OCI-LY7 (cell line): Measurements from ENCODE around the gene CHAMP1. TPM values are rescaled to one million over a fixed set of nuclear protein-coding genes. Genes with fewer than 3 reads are reported as not detected.

Experiments
- BruUV-seq: library from RNA; stranded (reverse); fragments of 400-500 nt; replicated peaks from 2 replicates; lab custom pipeline; 2021; lab: Mats Ljungman, UMichigan
- CTCF ChIA-PET: fragments of 300-600 bp; sonication (Branson Sonifier 250); formaldehyde crosslinking; loops from one replicate; lab custom pipeline; 2022; ENCODE audit warnings: antibody characterized with exemption; ENCODE audit not compliant: unreplicated experiment; lab: Charles Lee
- POLR2A ChIA-PET: fragments of 300-600 bp; sonication (Branson Sonifier 250); formaldehyde crosslinking; loops from one replicate; lab custom pipeline; 2022; ENCODE audit warnings: antibody characterized with exemption; lab: Charles Lee
- DNase-seq: peaks from one replicate; pipeline ENCODE4 v3.0.0-alpha.2; 2015; ENCODE audit warnings: low spot score
- H2AFZ ChIP-seq: fragments of 200-600 bp; sonication (generic), shearing (Covaris generic); 2 replicates; pipeline ENCODE4 v1.6.1; 2014; ENCODE audit warnings: mild to moderate bottlenecking, antibody characterized with exemption, low read length, moderate library complexity
- H3K27ac ChIP-seq: fragments of 200-600 bp; sonication (generic); 2 replicates; pipeline ENCODE4 v1.5.1; 2014; ENCODE audit warnings: mixed run types, low read depth, mild to moderate bottlenecking, moderate library complexity, low read length, inconsistent platforms; ENCODE audit not compliant: poor library complexity, severe bottlenecking
- H3K36me3 ChIP-seq: fragments of 200-600 bp; sonication (generic); 2 replicates; pipeline ENCODE4 v1.6.1; 2014; ENCODE audit warnings: mild to moderate bottlenecking, antibody characterized with exemption, low read length, moderate library complexity, mixed read lengths; ENCODE audit not compliant: insufficient read depth
- H3K4me1 ChIP-seq: fragments of 200-600 bp; sonication (generic); 2 replicates; pipeline ENCODE4 v1.5.1; 2014; ENCODE audit warnings: mild to moderate bottlenecking, low read length; ENCODE audit not compliant: insufficient read depth, poor library complexity, severe bottlenecking
- H3K4me2 ChIP-seq: fragments of 200-600 bp; sonication (generic); 2 replicates; pipeline ENCODE4 v1.6.1; 2014; ENCODE audit warnings: mild to moderate bottlenecking, low read length
- H3K4me3 ChIP-seq: fragments of 200-600 bp; sonication (generic); 2 replicates; pipeline ENCODE4 v1.5.1; 2014; ENCODE audit warnings: mild to moderate bottlenecking, low read depth, low read length; ENCODE audit not compliant: poor library complexity, severe bottlenecking
- H3K79me2 ChIP-seq: fragments of 200-600 bp; sonication (generic); 2 replicates; pipeline ENCODE4 v1.6.1; 2016; ENCODE audit warnings: low read depth, mild to moderate bottlenecking, low read length, moderate library complexity, mixed read lengths; ENCODE audit not compliant: insufficient read depth
- H3K9me2 ChIP-seq: fragments of 200-600 bp; sonication (generic); 2 replicates; pipeline ENCODE4 v1.6.1; 2016; ENCODE audit warnings: mild to moderate bottlenecking, low read length, mixed read lengths; ENCODE audit not compliant: insufficient read depth
- H3K9me3 ChIP-seq: fragments of 200-600 bp; sonication (generic); 2 replicates; pipeline ENCODE4 v1.6.1; 2014; ENCODE audit warnings: mild to moderate bottlenecking, mixed run types, low read length, mixed read lengths
- H4K20me1 ChIP-seq: fragments of 200-600 bp; sonication (generic); 2 replicates; pipeline ENCODE4 v1.6.1; 2014; ENCODE audit warnings: mild to moderate bottlenecking, antibody characterized with exemption, low read length, moderate library complexity, mixed read lengths; ENCODE audit not compliant: insufficient read depth
- CTCF ChIP-seq: fragments of 200-600 bp; sonication (generic); conservative IDR thresholded peaks from 2 replicates; pipeline ENCODE4 v1.5.1; 2014; ENCODE audit warnings: mild to moderate bottlenecking, antibody characterized with exemption, low read length, moderate library complexity, mixed read lengths
- EZH2phosphoT487 ChIP-seq: fragments of 200-600 bp; sonication (generic); IDR thresholded peaks from 2 replicates; pipeline ENCODE4 v1.6.1; 2018; ENCODE audit warnings: low read depth, borderline replicate concordance, mild to moderate bottlenecking, mixed run types, antibody characterized with exemption, low read length, moderate library complexity, mixed read lengths
- intact Hi-C: fragments of 100-400 bp; cut with micrococcal nuclease; formaldehyde crosslinking; loops from one replicate; pipeline ENCODE4 v1.10.0; 2022; ENCODE audit not compliant: unreplicated experiment
- total RNA-seq, 2 experiments: library from RNA; depleted of rRNA in 1 of 2; stranded (reverse); fragments of >200 nt in 1 of 2; shearing (Covaris generic) in 1 of 2; gene quantifications; 2 replicates each; pipeline ENCODE4 v1.2.3, GENCODE V29; 2014 to 2022

CHAMP1 gene
- total RNA-seq, 2 experiments from 2014 or later = 13.6 to 37.9 TPM

- Histone ChIP-seq H3K9me2 (no peaks in the 10 kb centered on the region), H3K9me3 (no peaks in the 10 kb centered on the region), H3K36me3 (peaks cover 95% of the 10 kb centered on the region), H3K4me2 (no peak overlapping the region), H3K27ac (no peak overlapping the region), H3K79me2 (peaks cover 96% of the 10 kb centered on the region), H3K4me1 (peaks cover 32% of the 10 kb centered on the region), H4K20me1 (peaks cover 40% of the 10 kb centered on the region), H2AFZ (no peak overlapping the region), H3K4me3 (no peak overlapping the region)
- CTCF ChIA-PET = no interaction called here
- BruUV-seq = no TSS peak
- DNase-seq = no peak
- intact Hi-C loops = no loop called here
- TF ChIP-seq CTCF (no peak), EZH2phosphoT487 (no peak)
- POLR2A ChIA-PET = no interaction called here
Observed at GRCh38 chr13:114320065-114320464, 5.8 kb downstream of the CHAMP1 start.

GRCh38 chr13:114321256-114321655, 7.0 kb downstream of the CHAMP1 start:
- CTCF ChIA-PET = no interaction called here
- Histone ChIP-seq H3K27ac (no peak overlapping the region), H4K20me1 (peaks cover 35% of the 10 kb centered on the region), H3K36me3 (peaks cover 96% of the 10 kb centered on the region), H3K4me1 (peaks cover 30% of the 10 kb centered on the region), H3K4me2 (no peak overlapping the region), H2AFZ (no peak overlapping the region), H3K4me3 (no peak overlapping the region), H3K9me3 (no peaks in the 10 kb centered on the region), H3K79me2 (peaks cover 93% of the 10 kb centered on the region), H3K9me2 (no peaks in the 10 kb centered on the region)
- TF ChIP-seq CTCF (no peak), EZH2phosphoT487 (no peak)
- POLR2A ChIA-PET = interaction anchor here (0.7 kb wide), 1 partner anchor 1112 kb away, joined by 3 read pairs; the partner anchor contains the start of gene CUL4A
- no TSS peak for BruUV-seq
- intact Hi-C loops = no loop called here
- no peak for DNase-seq

- no peaks in the 10 kb centered on the region for H3K9me2 ChIP-seq
- H3K9me3 ChIP-seq = no peaks in the 10 kb centered on the region
- no peak overlapping the region for H3K27ac ChIP-seq
- intact Hi-C loops = no loop called here
- H4K20me1 ChIP-seq = peaks cover 20% of the 10 kb centered on the region
- ChIA-PET CTCF (no interaction called here), POLR2A (interaction anchor here (0.6 kb wide), 1 partner anchor 11 kb away, joined by 3 read pairs; no protein-coding TSS in a partner anchor)
- H3K4me3 ChIP-seq = no peak overlapping the region
- no peak for DNase-seq
- no peak for TF ChIP-seq CTCF
- H3K4me2 ChIP-seq = no peak overlapping the region
- BruUV-seq = no TSS peak
- peaks cover 87% of the 10 kb centered on the region for H3K79me2 ChIP-seq
- peaks cover 97% of the 10 kb centered on the region for H3K36me3 ChIP-seq
- peaks cover 9% of the 10 kb centered on the region for H3K4me1 ChIP-seq
- H2AFZ ChIP-seq = no peak overlapping the region
Observed at GRCh38 chr13:114323349-114323748, 9.0 kb downstream of the CHAMP1 start.
